Measurements from ENCODE around the gene ADPRHL1.

ADPRHL1 gene

GRCh38 chr13:113413178-113413897, 40.0 kb downstream of the ADPRHL1 start:
- TF ChIP-seq CTCF (IDR thresholded peaks at IDR 0.05; ENCODE audit: extremely low read depth, missing control alignments), result no peak
- no peak for DNase-seq (ENCODE audit: low spot score)

DNA sequence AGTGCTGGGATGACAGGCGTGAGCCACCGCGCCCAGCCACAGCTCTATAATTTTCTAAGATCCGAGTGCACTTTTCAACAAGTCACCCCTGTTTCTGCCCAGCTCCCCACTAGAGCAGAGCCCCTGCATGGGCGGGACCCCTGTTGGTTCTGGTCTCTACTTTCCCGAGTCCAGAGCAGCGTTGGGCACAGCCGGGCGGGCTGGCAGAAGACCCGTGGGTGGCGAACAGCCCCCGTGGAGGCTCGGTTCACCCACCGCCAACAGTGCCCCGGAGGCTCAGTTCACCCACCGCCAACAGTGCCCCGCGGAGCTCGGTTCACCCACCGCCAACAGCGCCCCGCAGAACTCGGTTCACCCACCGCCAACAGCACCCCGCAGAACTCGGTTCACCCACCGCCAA, 40.8 kb downstream of the ADPRHL1 start:
- no peak for DNase-seq (ENCODE audit: low spot score)
- no peak for TF ChIP-seq CTCF (IDR thresholded peaks at IDR 0.05; ENCODE audit: extremely low read depth, missing control alignments)

GRCh38 chr13:113411216-113412023, 41.9 kb downstream of the ADPRHL1 start:
- no peak for DNase-seq (ENCODE audit: low spot score)

GRCh38 chr13:113410472-113411201, 42.7 kb downstream of the ADPRHL1 start:
- no peak for DNase-seq (ENCODE audit: low spot score)
- TF ChIP-seq CTCF (IDR thresholded peaks at IDR 0.05; ENCODE audit: extremely low read depth, missing control alignments), result no peak

More at GRCh38 chr13:113411216-113412023, 41.9 kb downstream of the ADPRHL1 start:
- TF ChIP-seq CTCF (IDR thresholded peaks at IDR 0.05; ENCODE audit: extremely low read depth, missing control alignments), result no peak

- no peak for DNase-seq (ENCODE audit: low spot score)
Observed at GRCh38 chr13:113408562-113408961, 44.7 kb downstream of the ADPRHL1 start.

GRCh38 chr13:113407531-113408393, 45.5 kb downstream of the ADPRHL1 start:
- no peak for TF ChIP-seq CTCF (IDR thresholded peaks at IDR 0.05; ENCODE audit: extremely low read depth, missing control alignments)

More at GRCh38 chr13:113408562-113408961, 44.7 kb downstream of the ADPRHL1 start:
- no peak for TF ChIP-seq CTCF (IDR thresholded peaks at IDR 0.05; ENCODE audit: extremely low read depth, missing control alignments)

More at GRCh38 chr13:113407531-113408393, 45.5 kb downstream of the ADPRHL1 start:
- no peak for DNase-seq (ENCODE audit: low spot score)
